ENCODE results near the gene COQ2. TPM values are rescaled to one million over a fixed set of nuclear protein-coding genes. Genes with fewer than 3 reads are reported as not detected.

The COQ2 gene
- total and polyA plus RNA-seq, 10 donors, result 5.4 to 26.9 (median 22.8) TPM

GRCh38 chr4:83320548-83320947 lies 36.0 kb upstream of the COQ2 start:
- Histone ChIP-seq H3K4me3 (no peak overlapping the region), H3K9me3 (no peaks in the 10 kb centered on the region), H3K27ac (peak overlapping the region in 6 of 8 donors; percentile 48 to 79 (median 73)), H3K27me3 (replicated peaks in 1 of 7) (no peaks in the 10 kb centered on the region), H3K4me1 (peaks cover 0 to 40% (median 12%) of the 10 kb centered on the region in 6 donors), H3K36me3 (peaks cover 0 to 19% (median 2%) of the 10 kb centered on the region in 6 donors)
- peak; percentile 90 for DNase-seq
- intact Hi-C loops (cut with DNase I; ENCODE audit: low total_unique reads), result no loop called here
- TF ChIP-seq POLR2AphosphoS5 (IDR thresholded peaks at IDR 0.05) (peak; percentile 54 to 64 (median 59)), CTCF (IDR thresholded peaks at IDR 0.05 in 8 of 11, conservative IDR thresholded peaks at IDR 0.05 in 3 of 11) (no peak), POLR2A (IDR thresholded peaks at IDR 0.05) (no peak)
- WGBS, 5 donors, result 8 to 25% (median 16%) methylated on average over 5 of the region's 5 CpGs

GRCh38 chr4:83318666-83319065 lies 34.1 kb upstream of the COQ2 start:
- Histone ChIP-seq H3K4me3 (no peak overlapping the region), H3K27ac (peak overlapping the region in 2 of 8 donors; percentile 16 to 20), H3K9me3 (no peaks in the 10 kb centered on the region), H3K27me3 (replicated peaks in 1 of 7) (no peaks in the 10 kb centered on the region), H3K36me3 (peaks cover 0 to 19% (median 2%) of the 10 kb centered on the region in 6 donors), H3K4me1 (peaks cover 0 to 45% (median 12%) of the 10 kb centered on the region in 6 donors)
- no peak for DNase-seq
- TF ChIP-seq POLR2A (IDR thresholded peaks at IDR 0.05) (no peak), CTCF (IDR thresholded peaks at IDR 0.05 in 8 of 11, conservative IDR thresholded peaks at IDR 0.05 in 3 of 11) (no peak), POLR2AphosphoS5 (IDR thresholded peaks at IDR 0.05) (no peak)
- WGBS, 5 donors, result 60 to 84% (median 73%) methylated on average over 3 of the region's 3 CpGs
- intact Hi-C loops (cut with DNase I; ENCODE audit: low total_unique reads), result no loop called here

GRCh38 chr4:83317671-83318070 lies 33.1 kb upstream of the COQ2 start:
- intact Hi-C loops (cut with DNase I; ENCODE audit: low total_unique reads), result no loop called here
- Histone ChIP-seq H3K27ac (peak overlapping the region in 4 of 8 donors; percentile 75 to 81 (median 78)), H3K36me3 (peaks cover 0 to 19% (median 2%) of the 10 kb centered on the region in 6 donors), H3K4me3 (no peak overlapping the region), H3K9me3 (no peaks in the 10 kb centered on the region), H3K27me3 (replicated peaks in 1 of 7) (no peaks in the 10 kb centered on the region), H3K4me1 (peaks cover 0 to 41% (median 12%) of the 10 kb centered on the region in 6 donors)
- 69 to 83% (median 72%) methylated on average over 4 of the region's 4 CpGs for WGBS, 5 donors
- no peak for DNase-seq
- TF ChIP-seq POLR2A (IDR thresholded peaks at IDR 0.05) (no peak), CTCF (IDR thresholded peaks at IDR 0.05 in 8 of 11, conservative IDR thresholded peaks at IDR 0.05 in 3 of 11) (no peak)

GRCh38 chr4:83316459-83317165 lies 32.0 kb upstream of the COQ2 start:
- Histone ChIP-seq H3K36me3 (peaks cover 0 to 26% (median 2%) of the 10 kb centered on the region in 6 donors), H3K4me3 (no peak overlapping the region), H3K9me3 (no peaks in the 10 kb centered on the region), H3K4me1 (peaks cover 0 to 33% (median 9%) of the 10 kb centered on the region in 6 donors), H3K27me3 (replicated peaks in 1 of 7) (no peaks in the 10 kb centered on the region), H3K27ac (peak overlapping the region in 7 of 8 donors; percentile 44 to 81 (median 75))
- 64 to 79% (median 74%) methylated on average over 13 of the region's 13 CpGs for WGBS, 5 donors
- TF ChIP-seq POLR2AphosphoS5 (IDR thresholded peaks at IDR 0.05) (no peak), CTCF (IDR thresholded peaks at IDR 0.05 in 8 of 11, conservative IDR thresholded peaks at IDR 0.05 in 3 of 11) (no peak), POLR2A (IDR thresholded peaks at IDR 0.05) (no peak)
- intact Hi-C loops (cut with DNase I; ENCODE audit: low total_unique reads), result no loop called here
- DNase-seq, result peak; percentile 80
